GM19099 (cell line): ENCODE data around the gene RPL27.

Source experiments
- POLR2A ChIP-seq: IDR thresholded peaks from 3 replicates; pipeline ENCODE4 v1.6.1; 2011; ENCODE audit warnings: low read depth; ENCODE audit not compliant: insufficient read length; ENCODE audit errors: extremely low read depth

RPL27 gene

DNA sequence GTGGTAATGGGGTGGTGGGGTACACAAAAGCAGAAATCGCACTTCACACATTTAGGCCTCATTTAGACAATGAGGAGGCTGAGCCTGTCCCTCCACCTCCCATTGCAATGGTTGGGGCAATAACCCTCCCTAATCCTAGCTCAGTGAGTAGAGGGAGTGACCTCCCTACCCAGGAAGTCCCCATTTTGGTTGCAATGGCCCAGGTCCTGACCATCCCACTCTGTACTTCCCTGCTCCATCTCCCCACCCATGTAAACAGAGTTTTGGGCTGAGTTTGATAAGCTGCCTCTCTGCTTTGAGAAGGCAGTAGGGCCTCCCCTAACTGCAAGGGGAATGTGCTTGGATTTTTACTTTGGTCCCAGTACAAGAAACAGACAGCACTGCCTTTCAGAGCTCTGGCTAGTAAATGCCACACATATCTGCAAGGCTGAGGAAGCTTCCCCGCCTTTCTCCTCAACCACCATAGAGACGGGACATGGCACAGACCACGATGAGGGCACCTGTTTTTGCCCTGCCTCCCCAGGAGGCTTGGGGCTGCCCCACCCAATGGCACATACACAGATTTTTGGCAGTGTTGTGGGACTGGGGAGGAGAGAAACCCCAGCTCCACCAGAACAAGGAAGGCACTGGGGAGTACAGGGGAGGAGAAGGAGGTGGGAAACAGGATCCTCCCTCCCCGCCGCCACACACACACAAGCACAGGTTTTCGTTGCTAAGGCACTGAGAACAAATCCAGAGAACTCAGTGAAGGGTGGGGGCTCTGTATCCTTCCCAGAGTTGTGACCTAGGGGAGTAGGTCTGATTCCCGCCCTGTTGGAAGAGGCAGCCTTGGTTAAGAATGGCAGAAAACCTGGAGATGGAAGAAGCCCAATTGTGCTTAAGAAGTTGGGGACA, 16.7 kb downstream of the RPL27 start:
- no peak for TF ChIP-seq POLR2A

- no peak for TF ChIP-seq POLR2A
Observed at GRCh38 chr17:43015579-43015978, 17.4 kb downstream of the RPL27 start.

- peak; percentile 19 for TF ChIP-seq POLR2A
Observed at GRCh38 chr17:43016216-43016615, 18.0 kb downstream of the RPL27 start.

DNA sequence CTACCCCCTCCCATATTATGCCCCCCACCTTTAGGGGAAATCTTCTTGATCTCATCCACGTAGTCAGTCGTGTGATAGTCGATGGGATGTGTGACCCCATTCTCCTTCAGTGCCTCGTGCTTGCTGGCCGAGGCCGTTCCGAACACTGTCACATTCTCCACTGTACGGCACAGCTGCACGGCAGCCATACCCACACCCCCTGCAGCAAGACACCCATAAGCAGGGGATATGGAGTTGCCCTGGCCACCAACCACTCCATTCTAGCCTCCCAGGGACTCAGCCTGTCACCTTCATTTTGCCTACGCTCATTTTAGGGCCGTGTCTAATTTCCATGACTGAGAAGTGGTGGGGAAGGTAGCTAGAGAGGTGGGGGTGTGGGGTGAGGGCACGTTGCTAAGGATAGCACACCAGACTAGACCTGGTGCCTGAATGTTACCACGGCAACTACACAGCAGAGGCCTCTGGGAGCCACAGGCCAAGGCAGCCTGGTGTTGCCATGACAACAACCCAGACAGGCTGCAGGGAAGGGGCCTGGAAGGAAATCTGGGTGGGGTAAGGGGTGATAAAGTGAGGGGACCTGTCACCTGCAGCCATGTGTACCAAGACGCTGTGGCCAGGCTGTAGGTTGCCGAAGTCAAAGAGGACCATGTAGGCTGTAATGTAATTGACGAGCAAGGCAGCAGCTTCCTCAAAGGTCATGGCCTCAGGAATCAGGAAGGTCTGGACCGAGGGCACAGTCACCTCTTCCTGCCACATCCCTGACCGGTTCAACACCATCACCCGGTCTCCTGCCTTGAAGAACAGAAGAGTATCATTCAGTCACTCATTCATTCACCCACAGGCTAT, 20.0 kb downstream of the RPL27 start:
- peak; percentile 8 for TF ChIP-seq POLR2A

- TF ChIP-seq POLR2A, result no peak
Observed at GRCh38 chr17:43018932-43019331, 20.7 kb downstream of the RPL27 start.

GRCh38 chr17:43019418-43019817, 21.2 kb downstream of the RPL27 start:
- TF ChIP-seq POLR2A, result no peak

DNA sequence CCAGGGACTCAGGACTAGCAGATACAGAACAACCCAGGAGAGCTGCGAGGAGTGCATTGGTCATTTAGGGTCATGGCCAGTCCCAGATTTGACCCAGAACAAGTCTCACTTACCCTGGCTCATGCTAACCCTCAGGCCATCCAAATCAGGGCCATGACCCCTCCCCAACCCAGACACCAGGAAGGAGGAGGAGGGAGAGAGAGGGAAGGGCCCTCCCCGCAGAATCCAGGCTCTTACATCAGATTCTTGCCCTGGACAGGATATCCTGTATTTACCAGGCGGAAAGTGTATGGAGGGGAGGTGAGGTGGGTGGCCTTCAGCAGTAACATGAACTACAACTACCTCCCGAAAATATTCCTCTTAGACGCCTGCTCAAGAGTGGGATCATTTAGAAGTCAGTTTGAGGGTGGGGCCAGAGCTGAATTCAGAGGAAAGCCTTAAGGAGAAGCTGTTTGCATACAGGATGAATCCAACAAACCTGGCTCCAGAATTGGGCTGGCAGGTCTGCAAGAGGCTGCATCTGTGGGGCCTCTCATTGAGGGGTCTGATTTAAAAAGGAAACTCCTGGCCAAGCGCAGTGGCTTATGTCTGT, 21.9 kb downstream of the RPL27 start:
- no peak for TF ChIP-seq POLR2A

- no peak for TF ChIP-seq POLR2A
Observed at GRCh38 chr17:43020789-43021740, 22.8 kb downstream of the RPL27 start.

DNA sequence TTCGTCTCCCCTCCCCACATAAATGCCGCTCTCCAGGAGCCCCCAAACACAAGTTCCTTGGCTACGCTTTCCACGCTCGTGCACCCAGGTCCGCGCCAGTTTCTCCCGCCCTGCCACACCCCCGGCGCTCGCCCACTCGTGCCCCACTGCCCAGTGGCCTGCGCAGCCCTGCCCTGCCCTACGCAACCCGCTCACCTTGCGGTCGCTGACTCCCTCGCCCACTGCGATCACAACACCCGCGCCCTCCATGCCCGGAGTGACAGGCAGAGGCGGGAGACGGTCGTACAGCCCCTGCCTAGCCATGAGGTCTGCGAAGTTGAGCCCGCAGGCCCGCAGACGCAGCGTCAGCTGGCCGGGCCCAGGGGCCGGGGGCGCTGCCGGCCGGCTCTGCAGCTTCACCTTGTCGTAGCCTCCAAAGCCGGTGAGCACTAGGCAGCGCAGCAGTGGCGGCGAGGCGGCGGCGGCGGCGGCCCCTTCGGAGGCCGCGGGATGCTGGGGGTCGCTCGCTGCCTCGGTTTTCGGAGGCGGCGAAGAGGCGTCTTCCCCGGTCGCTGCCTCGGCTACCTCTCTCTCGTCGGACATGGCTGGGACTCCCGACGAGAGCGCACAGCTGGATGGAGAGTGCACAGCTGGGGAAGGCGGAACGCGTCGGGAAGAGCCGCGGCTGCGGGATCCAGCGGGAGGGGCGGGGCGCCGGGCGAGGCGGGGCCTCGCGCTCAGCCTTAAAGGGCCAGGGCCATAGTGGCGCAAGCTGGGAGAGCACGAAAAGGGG, 23.7 kb downstream of the RPL27 start, which contains the start of gene VAT1:
Gene VAT1, minus strand, starts transcription at position 645 of the 772 bp plus-strand sequence. Its CDS starts 63 bp downstream, at position 582.
- no peak for TF ChIP-seq POLR2A

- peak; percentile 26 for TF ChIP-seq POLR2A
Observed at GRCh38 chr17:43024407-43025289, 26.4 kb downstream of the RPL27 start, which contains the start of gene RND2. RND2 (plus strand) TSS chr17:43025231; CDS start chr17:43025348, 117 bp downstream.

DNA sequence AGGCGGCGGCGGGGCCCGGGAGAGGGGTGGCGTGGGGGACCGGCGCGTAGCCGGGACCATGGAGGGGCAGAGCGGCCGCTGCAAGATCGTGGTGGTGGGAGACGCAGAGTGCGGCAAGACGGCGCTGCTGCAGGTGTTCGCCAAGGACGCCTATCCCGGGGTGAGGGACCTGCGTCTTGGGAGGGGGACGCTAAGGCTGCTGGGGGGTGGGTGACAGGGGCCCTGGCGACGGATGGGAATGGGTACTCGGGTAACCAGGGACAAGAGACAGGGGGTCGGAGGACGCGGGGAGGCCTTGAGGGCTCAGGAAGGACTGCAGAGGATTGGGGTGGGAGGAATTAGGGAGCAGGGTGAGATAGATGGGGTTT, 27.1 kb downstream of the RPL27 start:
- TF ChIP-seq POLR2A, result no peak

GRCh38 chr17:43025766-43026537, 27.7 kb downstream of the RPL27 start:
- no peak for TF ChIP-seq POLR2A
